AG20443 (cell line): Measurements from ENCODE around the gene TMEM266.
A peak's percentile ranks its signal among the peaks of the same experiment; 100 is the strongest.
"Not testable (repeated sequence)": the region's sequence is repeated elsewhere in the genome, so short reads cannot be mapped to it uniquely, and the experiment has no call there.

Experiments used
- DNase-seq: peaks from one replicate; pipeline ENCODE4 v3.0.0; 2012; ENCODE audit warnings: low spot score, mixed read lengths

The TMEM266 gene, protein sequence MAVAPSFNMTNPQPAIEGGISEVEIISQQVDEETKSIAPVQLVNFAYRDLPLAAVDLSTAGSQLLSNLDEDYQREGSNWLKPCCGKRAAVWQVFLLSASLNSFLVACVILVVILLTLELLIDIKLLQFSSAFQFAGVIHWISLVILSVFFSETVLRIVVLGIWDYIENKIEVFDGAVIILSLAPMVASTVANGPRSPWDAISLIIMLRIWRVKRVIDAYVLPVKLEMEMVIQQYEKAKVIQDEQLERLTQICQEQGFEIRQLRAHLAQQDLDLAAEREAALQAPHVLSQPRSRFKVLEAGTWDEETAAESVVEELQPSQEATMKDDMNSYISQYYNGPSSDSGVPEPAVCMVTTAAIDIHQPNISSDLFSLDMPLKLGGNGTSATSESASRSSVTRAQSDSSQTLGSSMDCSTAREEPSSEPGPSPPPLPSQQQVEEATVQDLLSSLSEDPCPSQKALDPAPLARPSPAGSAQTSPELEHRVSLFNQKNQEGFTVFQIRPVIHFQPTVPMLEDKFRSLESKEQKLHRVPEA

GRCh38 chr15:76059320-76060117 lies at the start of gene TMEM266:
Gene TMEM266 (plus strand): TSS chr15:76059985. CDS start chr15:76134264, 74,279 bp downstream.
- peak; percentile 83 for DNase-seq

DNA sequence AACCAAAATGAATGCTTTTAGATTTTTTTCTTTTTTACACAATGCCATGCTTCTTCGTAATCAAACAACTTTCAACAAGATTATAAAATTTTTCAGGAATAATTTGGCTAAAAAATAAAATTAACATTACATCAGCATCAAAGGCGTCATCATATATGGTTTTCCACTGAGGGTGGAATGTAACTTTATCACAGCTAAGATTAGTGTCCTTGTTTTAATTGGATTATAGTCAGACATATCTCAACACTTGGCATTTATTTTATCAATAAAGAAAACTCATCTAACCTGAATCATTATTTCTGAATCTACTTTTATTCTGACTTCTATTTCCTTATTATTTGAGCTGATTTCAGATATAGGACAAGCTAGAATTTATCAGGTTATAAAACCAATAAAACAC lies 49.2 kb upstream of the TMEM266 start:
- no peak for DNase-seq

DNA sequence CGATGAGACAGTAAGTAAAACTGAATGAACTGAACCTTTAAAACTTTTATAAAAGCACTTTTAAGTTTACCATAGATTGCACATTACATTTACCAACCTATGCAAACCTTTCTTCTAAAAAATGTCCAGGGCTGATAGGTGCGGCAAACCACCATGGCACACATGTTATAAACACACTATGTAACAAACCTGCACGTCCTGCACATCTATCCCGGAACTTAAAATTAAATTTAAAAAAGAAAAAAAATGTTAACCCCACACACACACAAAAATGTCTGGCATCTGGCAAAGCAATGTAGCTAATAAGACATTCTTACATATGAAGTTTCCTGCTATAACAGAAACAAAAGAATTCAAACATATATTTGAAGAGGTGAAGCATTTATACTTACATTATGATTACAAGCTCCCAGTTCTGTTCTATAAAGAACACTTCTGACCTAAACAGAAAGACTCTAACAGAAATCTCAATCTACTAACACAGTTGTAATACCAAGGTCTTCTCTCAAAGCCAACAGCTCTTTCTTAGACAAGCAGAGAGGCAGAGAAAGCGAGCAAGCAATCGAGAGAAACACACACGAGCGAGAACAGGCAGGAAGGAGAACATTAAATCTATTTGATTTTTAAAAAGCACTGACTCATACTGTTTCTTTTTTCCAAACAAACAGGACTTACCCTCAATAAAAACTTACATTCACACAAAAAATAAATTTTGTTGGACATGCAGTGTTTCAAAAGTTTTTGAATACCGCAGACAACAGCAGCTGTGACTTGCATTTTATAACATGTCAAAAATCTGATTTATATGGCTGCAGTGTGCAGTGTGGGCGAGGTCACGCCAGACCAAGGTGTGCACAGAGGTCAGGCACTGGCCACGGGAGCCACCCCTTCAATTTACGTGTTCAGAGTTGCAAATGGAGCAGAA lies 47.9 kb upstream of the TMEM266 start, which contains the start of gene NRG4:
Gene NRG4 (minus strand): TSS at position 798 of the 925 bp plus-strand sequence. CDS start 1,194 bp downstream, outside the sequence.
- no peak for DNase-seq

GRCh38 chr15:76013470-76013869 lies 46.3 kb upstream of the TMEM266 start:
- DNase-seq: not testable (repeated sequence)

DNA sequence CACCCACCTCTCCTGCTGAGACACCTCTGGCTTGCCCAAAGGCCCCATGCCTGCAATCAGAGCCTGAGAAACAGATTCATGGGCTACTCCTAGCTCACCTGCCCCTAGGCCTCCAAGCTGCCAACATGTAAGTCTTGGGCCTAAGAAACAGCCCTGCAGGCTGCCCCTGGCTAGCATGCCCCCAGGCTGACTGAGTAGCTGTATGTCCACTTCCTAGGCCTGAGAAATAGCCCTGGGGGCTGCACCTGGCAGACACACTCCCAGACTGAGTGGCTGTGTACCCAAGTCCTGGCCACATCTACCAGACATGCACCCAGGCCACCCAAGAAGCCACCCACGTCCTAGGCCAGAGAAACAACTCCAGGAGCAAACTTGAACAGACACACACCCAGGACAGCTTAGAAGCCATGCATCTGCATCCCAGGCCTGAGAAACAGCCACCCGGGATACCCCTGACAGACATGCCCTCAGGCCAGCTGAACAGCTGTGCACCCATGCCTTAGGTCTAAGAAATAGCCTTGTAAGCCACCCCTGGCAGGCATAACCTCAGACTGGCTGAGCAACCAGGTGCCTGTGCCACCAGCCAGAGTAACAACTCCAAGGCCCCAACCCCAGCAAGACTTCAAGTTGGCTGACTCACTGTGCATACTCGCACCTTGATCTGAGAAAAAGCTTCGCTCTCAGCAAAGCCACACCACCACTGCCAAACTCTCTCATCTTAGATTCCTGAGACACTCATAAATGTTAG lies 35.6 kb upstream of the TMEM266 start:
- DNase-seq: no peak

- DNase-seq: no peak
Measured at GRCh38 chr15:76032046-76032445, 27.7 kb upstream of the TMEM266 start.

DNA sequence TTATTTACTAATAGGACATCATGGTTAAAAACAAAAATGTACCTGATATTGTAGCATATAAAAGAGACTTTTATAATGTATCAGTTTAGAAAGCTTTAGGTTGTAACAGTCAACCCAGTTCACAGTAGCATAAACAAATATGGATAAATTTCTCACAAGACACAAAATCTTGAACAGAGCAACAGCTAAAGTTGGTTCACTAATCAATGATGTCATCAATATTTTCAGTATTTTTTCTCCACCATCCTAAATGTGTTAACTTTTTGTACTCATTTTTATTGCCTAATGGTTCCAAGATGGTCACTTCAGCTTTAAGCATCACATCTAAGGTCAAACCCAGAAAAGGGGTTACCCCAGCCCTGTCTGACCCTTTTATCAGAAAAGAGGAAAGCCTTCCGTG lies 26.3 kb upstream of the TMEM266 start:
- no peak for DNase-seq

DNA sequence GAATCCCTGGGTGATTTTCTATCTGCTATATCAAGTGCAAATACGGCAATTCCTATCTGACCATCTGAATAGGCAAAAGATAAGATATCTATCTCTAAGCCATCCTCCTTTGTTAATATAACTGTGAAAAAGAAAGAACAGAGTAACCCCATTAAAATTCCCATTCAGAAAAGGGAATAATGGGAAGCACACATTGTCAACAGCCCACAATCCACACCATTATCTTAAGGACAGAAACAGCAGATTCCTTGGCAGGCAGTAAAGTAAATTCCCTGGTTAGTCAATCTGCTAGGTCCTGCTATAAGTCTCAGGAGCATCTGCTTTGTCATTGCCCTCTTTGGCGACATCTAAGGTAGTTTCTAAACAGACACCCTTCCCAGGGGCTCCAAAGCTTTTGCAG lies 25.7 kb upstream of the TMEM266 start:
- no peak for DNase-seq

- DNase-seq: no peak
Measured at GRCh38 chr15:76035593-76035992, 24.2 kb upstream of the TMEM266 start.

GRCh38 chr15:76038512-76038911 lies 21.3 kb upstream of the TMEM266 start:
- DNase-seq: no peak

- DNase-seq: not testable (repeated sequence)
Measured at GRCh38 chr15:76054201-76054600, 5.6 kb upstream of the TMEM266 start.

DNA sequence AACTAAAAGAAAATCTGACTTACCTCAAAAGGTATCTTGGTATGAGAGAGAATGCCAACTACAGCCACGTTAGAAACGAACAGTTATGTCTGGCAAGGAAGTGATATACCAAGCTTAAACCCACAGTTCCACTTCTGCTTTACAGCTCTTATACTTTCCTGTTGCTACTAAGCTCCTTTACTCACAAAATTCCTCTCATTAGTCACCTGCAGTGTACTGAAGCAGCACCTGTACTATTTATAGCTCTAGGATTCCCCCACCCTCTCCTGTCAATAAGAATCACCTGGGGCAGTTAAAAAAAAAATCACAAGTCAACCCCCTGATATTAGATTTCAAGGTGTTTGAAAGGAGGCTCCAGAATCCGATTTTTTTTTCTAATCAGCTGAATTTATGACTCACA lies 2.9 kb upstream of the TMEM266 start:
- DNase-seq: no peak

GRCh38 chr15:76057332-76058000 lies 2.3 kb upstream of the TMEM266 start:
- peak; percentile 52 for DNase-seq

- DNase-seq: no peak
Measured at GRCh38 chr15:76058714-76059319, 968 bp upstream of the TMEM266 start.

DNA sequence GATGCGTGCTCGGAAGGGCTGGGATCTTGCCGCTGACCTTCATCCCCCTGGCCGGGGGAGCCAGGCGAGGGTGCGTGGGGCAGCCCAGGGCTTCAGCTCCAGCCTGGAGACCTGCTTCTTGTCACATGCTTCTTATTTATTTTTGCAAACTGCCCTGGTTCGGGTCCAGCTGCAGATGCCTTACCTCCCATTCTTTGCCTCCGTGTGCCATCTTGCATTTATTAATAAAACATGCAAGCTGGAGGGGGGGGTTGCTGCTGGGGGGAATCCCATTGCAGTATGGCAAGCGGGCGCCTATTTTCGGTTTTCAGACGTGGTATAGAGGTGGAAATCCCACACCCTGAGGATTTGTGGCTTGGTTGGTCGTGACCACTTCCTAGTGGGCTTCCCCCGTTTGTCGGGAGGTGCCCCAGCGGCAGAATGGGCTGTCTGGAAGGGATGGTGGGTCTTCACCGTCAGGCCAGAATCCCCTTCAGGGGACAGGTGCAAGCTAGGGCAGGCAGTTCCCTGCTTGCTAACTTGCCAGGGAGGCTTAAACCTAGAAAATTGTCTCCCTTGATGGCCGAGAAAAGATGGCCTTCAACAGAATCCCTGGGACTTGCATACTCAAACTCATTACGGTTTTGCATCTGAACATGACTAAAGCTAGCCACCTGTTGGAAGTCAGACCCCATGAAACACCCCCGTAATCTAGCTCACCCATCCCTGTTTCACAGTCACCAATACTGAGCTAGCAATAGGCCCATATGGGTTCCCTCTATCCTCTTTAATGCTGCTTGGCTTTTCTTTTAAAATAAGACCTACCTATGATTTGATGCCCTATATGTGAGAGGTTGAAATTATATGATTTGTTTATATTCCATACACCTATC lies 569 bp downstream of the TMEM266 start:
- DNase-seq: no peak

DNA sequence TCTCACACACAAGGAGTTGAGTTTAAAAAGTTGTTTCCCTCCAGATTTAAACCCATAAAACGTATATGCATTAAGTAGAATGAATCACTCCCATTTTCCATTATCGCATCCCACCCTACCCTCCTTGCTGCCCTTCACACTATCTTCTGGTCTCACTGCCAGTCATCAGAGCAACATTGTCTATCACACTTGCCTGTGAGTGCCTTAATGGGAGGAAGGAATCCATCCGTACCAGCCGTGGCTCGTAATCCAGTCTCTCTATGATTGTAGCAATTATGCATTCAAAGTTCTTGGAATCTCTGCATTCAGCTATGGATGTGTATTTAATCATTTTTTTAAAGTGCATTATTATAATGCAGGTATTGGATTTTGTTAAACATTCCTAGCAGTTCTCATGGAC lies 1.9 kb downstream of the TMEM266 start:
- DNase-seq: no peak

DNA sequence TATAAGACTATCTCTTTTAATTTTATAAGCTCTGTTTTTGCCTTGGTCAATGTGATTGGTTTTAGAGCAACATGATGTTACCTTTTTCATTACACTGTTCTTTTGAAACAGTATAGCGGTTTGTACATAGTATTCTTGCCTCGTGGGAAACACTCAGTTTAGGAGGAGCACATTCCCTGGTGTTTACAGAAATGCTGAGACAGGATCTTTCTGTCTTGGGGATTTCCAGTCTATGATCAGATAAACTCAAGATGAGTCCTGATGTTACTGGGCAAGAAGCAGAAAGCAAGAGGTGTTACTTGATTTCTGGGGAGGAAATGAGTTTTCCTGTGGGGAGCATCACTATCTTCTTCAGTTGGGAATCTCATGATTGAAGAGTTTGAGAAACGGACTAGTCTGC lies 2.5 kb downstream of the TMEM266 start:
- no peak for DNase-seq

- no peak for DNase-seq
Measured at GRCh38 chr15:76064375-76064774, 4.6 kb downstream of the TMEM266 start.

- no peak for DNase-seq
Measured at GRCh38 chr15:76065245-76065644, 5.5 kb downstream of the TMEM266 start.
